Ovary (tissue), 3 donors: Measurements from ENCODE around the gene CAPG.

Experiments used
- EP300 ChIP-seq: sonication (generic); formaldehyde crosslinking; IDR thresholded peaks from one replicate; pipeline ENCODE4 v1.6.1; 2017; ENCODE audit warnings: antibody characterized with exemption
- POLR2A ChIP-seq: fragments of 450-650 bp; IDR thresholded peaks from one replicate; pipeline ENCODE4 v1.6.1; 2017; ENCODE audit warnings: antibody characterized with exemption, mild to moderate bottlenecking, moderate library complexity
- TF ChIP-seq, protein P1 (sequence below), 3 donors: fragments of 450-650 bp in 2 of 3; fragments of 200-600 bp in 1 of 3; IDR thresholded peaks; one replicate each; pipeline versions ENCODE4 v1.5.1 to v1.8.0; 2016 to 2022; ENCODE audit warnings: antibody characterized with exemption in 3 of 3, mild to moderate bottlenecking in 1 of 3
- donor health status: DM: no; HTN: no; CAD: no.

DNA sequence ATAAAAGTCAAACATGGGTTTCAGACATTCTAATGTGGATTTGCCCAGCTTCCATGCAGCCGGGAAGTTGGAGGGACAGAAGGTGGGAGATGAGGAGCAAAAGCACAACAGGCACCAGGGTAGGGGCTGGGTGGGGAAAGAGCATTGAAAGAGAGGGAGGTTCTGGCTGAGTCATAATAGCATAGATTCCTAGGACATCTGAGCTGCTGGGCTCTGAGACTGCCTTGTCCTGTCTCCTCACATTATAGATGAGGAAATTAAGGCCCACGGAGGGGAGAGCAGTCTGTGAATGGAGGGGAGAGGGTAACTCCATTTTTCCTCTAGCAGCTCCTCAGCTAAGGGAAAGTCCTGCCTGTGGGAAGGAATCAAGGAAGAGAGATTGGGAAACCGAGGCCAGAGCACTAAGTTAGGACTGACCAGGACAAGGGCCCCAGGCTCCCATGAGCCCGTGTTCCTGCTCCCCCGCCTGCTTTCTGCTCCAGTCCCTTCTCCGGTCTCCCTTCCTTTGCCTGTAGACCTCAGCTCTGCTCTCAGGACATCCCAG, 34.5 kb upstream of the CAPG start:
- no peak for TF ChIP-seq EP300
- TF ChIP-seq, protein P1, sequence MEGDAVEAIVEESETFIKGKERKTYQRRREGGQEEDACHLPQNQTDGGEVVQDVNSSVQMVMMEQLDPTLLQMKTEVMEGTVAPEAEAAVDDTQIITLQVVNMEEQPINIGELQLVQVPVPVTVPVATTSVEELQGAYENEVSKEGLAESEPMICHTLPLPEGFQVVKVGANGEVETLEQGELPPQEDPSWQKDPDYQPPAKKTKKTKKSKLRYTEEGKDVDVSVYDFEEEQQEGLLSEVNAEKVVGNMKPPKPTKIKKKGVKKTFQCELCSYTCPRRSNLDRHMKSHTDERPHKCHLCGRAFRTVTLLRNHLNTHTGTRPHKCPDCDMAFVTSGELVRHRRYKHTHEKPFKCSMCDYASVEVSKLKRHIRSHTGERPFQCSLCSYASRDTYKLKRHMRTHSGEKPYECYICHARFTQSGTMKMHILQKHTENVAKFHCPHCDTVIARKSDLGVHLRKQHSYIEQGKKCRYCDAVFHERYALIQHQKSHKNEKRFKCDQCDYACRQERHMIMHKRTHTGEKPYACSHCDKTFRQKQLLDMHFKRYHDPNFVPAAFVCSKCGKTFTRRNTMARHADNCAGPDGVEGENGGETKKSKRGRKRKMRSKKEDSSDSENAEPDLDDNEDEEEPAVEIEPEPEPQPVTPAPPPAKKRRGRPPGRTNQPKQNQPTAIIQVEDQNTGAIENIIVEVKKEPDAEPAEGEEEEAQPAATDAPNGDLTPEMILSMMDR (IDR thresholded peaks at IDR 0.05): no peak
- TF ChIP-seq POLR2A: no peak
